Neural progenitor cell (in vitro differentiated cells): ENCODE measurements around the gene TARDBP. TPM values are rescaled to one million over a fixed set of nuclear protein-coding genes. Genes with fewer than 3 reads are reported as not detected.

ENCODE experiments used
- DNase-seq: peaks from one replicate; pipeline ENCODE4 v3.0.0-alpha.2; 2016; ENCODE audit warnings: low spot score
- H2AFZ ChIP-seq: fragments of 200-600 bp; sonication (generic); replicated peaks from 2 replicates; pipeline ENCODE4 v1.6.1; 2016; ENCODE audit warnings: antibody characterized with exemption
- H3F3A ChIP-seq: fragments of 200-600 bp; sonication (generic); 2 replicates; pipeline ENCODE4 v1.6.1; 2016; ENCODE audit warnings: antibody characterized with exemption, low read depth
- H3K27ac ChIP-seq: fragments of 200-600 bp; sonication (generic); 2 replicates; pipeline ENCODE4 v1.5.1; 2016; ENCODE audit warnings: mild to moderate bottlenecking
- H3K27me3 ChIP-seq: fragments of 200-600 bp; sonication (generic); 2 replicates; pipeline ENCODE4 v1.6.1; 2016; ENCODE audit warnings: mild to moderate bottlenecking, moderate library complexity
- H3K36me3 ChIP-seq: fragments of 200-600 bp; sonication (generic); 2 replicates; pipeline ENCODE4 v1.5.1; 2016
- H3K4me1 ChIP-seq: fragments of 200-600 bp; sonication (generic); 2 replicates; pipeline ENCODE4 v1.6.1; 2016; ENCODE audit warnings: mixed run types
- H3K4me2 ChIP-seq: fragments of 200-600 bp; sonication (generic); 2 replicates; pipeline ENCODE4 v1.6.1; 2016
- H3K4me3 ChIP-seq: fragments of 200-600 bp; sonication (generic); 2 replicates; pipeline ENCODE4 v1.5.1; 2016
- H3K79me2 ChIP-seq: fragments of 200-600 bp; sonication (generic); 2 replicates; pipeline ENCODE4 v1.6.1; 2016; ENCODE audit warnings: low read depth
- H3K9ac ChIP-seq: fragments of 200-600 bp; sonication (generic); 2 replicates; pipeline ENCODE4 v1.6.1; 2016
- H3K9me3 ChIP-seq: fragments of 200-600 bp; sonication (generic); 2 replicates; pipeline ENCODE4 v1.5.1; 2016; ENCODE audit warnings: low read depth
- H4K20me1 ChIP-seq: fragments of 200-600 bp; sonication (generic); 2 replicates; pipeline ENCODE4 v1.6.1; 2016; ENCODE audit warnings: low read depth
- H3K27ac Mint-ChIP-seq: 3 replicates; pipeline ENCODE4 v1.8.0; 2021; ENCODE audit warnings: mixed read lengths
- H3K27me3 Mint-ChIP-seq: 2 replicates; pipeline ENCODE4 v1.8.0; 2022; ENCODE audit warnings: low read depth, mild to moderate bottlenecking, inconsistent platforms, moderate library complexity, mixed read lengths; ENCODE audit not compliant: insufficient read depth
- H3K36me3 Mint-ChIP-seq: 3 replicates; pipeline ENCODE4 v1.8.0; 2021; ENCODE audit warnings: mixed read lengths
- H3K4me1 Mint-ChIP-seq: 3 replicates; pipeline ENCODE4 v1.8.0; 2021; ENCODE audit warnings: mixed read lengths
- H3K4me3 Mint-ChIP-seq: 3 replicates; pipeline ENCODE4 v1.8.0; 2021; ENCODE audit warnings: mild to moderate bottlenecking, moderate library complexity, mixed read lengths
- H3K9me3 Mint-ChIP-seq: 3 replicates; pipeline ENCODE4 v1.8.0; 2020; ENCODE audit warnings: mixed read lengths
- EZH2 ChIP-seq: fragments of 200-600 bp; sonication (generic); IDR thresholded peaks from 2 replicates; pipeline ENCODE4 v1.6.1; 2017; ENCODE audit warnings: antibody characterized with exemption, mild to moderate bottlenecking, moderate library complexity
- EZH2phosphoT487 ChIP-seq: fragments of 200-600 bp; sonication (generic); IDR thresholded peaks from 2 replicates; pipeline ENCODE4 v1.6.1; 2017; ENCODE audit warnings: antibody characterized with exemption
- total RNA-seq: library from RNA; depleted of rRNA; stranded (reverse); fragments of >200 nt; gene quantifications from 2 replicates; pipeline ENCODE4 v1.2.3, GENCODE V29; 2015; ENCODE audit warnings: low replicate concordance
- TF ChIP-seq, protein P1 (sequence below): fragments of 200-600 bp; sonication (generic); IDR thresholded peaks from 2 replicates; pipeline ENCODE4 v1.5.1; 2017; ENCODE audit warnings: antibody characterized with exemption, mild to moderate bottlenecking

TARDBP gene
- total RNA-seq, 1 donor from 2014 or later: 202 TPM

DNA sequence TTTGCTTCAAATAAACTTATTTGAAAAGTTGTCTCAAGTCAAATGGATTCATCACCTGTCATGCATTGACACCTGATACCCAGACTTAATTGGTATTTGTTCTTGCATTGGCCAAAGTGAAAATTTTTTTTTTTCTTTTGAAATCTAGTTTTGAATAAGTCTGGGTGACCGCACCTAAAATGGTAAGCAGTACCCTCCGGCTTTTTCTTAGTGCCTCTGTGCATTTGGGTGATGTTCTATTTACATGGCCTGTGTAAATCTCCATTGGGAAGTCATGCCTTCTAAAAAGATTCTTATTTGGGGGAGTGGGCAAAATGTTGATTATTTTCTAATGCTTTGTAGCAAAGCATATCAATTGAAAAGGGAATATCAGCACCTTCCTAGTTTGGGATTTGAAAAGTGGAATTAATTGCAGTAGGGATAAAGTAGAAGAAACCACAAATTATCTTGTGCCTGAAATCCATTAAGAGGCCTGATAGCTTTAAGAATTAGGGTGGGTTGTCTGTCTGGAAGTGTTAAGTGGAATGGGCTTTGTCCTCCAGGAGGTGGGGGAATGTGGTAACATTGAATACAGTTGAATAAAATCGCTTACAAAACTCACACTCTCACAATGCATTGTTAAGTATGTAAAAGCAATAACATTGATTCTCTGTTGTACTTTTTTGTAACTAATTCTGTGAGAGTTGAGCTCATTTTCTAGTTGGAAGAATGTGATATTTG lies 11.9 kb downstream of the TARDBP start:
- TF ChIP-seq EZH2: no peak
- TF ChIP-seq, protein P1, sequence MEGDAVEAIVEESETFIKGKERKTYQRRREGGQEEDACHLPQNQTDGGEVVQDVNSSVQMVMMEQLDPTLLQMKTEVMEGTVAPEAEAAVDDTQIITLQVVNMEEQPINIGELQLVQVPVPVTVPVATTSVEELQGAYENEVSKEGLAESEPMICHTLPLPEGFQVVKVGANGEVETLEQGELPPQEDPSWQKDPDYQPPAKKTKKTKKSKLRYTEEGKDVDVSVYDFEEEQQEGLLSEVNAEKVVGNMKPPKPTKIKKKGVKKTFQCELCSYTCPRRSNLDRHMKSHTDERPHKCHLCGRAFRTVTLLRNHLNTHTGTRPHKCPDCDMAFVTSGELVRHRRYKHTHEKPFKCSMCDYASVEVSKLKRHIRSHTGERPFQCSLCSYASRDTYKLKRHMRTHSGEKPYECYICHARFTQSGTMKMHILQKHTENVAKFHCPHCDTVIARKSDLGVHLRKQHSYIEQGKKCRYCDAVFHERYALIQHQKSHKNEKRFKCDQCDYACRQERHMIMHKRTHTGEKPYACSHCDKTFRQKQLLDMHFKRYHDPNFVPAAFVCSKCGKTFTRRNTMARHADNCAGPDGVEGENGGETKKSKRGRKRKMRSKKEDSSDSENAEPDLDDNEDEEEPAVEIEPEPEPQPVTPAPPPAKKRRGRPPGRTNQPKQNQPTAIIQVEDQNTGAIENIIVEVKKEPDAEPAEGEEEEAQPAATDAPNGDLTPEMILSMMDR: no peak
- no peak for TF ChIP-seq EZH2phosphoT487
- H3K27me3 Mint-ChIP-seq: peaks cover 2% of the 10 kb centered on the region
- H3K36me3 Mint-ChIP-seq: peaks cover 32% of the 10 kb centered on the region
- Histone ChIP-seq H3K4me1 (no peaks in the 10 kb centered on the region), H3K4me2 (no peak overlapping the region), H2AFZ (no peak overlapping the region), H3K79me2 (peaks cover 22% of the 10 kb centered on the region), H3K27ac (no peak overlapping the region), H3K27me3 (no peaks in the 10 kb centered on the region), H3K36me3 (peaks cover 43% of the 10 kb centered on the region), H3F3A (peaks cover 69% of the 10 kb centered on the region), H4K20me1 (peaks cover 56% of the 10 kb centered on the region), H3K9me3 (no peaks in the 10 kb centered on the region), H3K9ac (peak overlapping the region; percentile 10), H3K4me3 (no peak overlapping the region)
- no peak for DNase-seq
- no peaks in the 10 kb centered on the region for H3K9me3 Mint-ChIP-seq
- no peak overlapping the region for H3K27ac Mint-ChIP-seq
- H3K4me1 Mint-ChIP-seq: no peaks in the 10 kb centered on the region
- no peak overlapping the region for H3K4me3 Mint-ChIP-seq

DNA sequence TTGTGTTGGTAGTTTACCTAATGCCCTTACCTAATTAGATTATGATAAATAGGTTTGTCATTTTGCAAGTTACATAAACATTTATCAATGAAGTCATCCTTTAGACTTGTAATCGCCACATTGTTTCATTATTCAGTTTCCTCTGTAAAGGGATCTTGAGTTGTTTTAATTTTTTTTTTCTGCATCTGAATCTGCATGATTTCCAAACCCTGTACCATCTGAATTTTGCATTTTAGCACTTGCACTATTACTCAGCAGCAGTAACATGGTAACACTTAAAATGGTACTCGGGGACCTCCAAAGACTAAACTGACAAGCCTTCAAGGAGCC lies 12.4 kb downstream of the TARDBP start:
- TF ChIP-seq EZH2phosphoT487 (no peak), EZH2 (no peak)
- TF ChIP-seq, protein P1: no peak
- Histone ChIP-seq H2AFZ (no peak overlapping the region), H3K4me1 (no peaks in the 10 kb centered on the region), H4K20me1 (peaks cover 54% of the 10 kb centered on the region), H3K27me3 (no peaks in the 10 kb centered on the region), H3K9me3 (no peaks in the 10 kb centered on the region), H3K4me3 (no peak overlapping the region), H3F3A (peaks cover 72% of the 10 kb centered on the region), H3K4me2 (no peak overlapping the region), H3K27ac (no peak overlapping the region), H3K36me3 (peaks cover 41% of the 10 kb centered on the region), H3K9ac (peak overlapping the region; percentile 10), H3K79me2 (peaks cover 21% of the 10 kb centered on the region)
- DNase-seq: no peak
- H3K27ac Mint-ChIP-seq: no peak overlapping the region
- peaks cover 2% of the 10 kb centered on the region for H3K27me3 Mint-ChIP-seq
- peak overlapping the region; percentile 24 for H3K4me3 Mint-ChIP-seq
- no peaks in the 10 kb centered on the region for H3K9me3 Mint-ChIP-seq
- peaks cover 32% of the 10 kb centered on the region for H3K36me3 Mint-ChIP-seq
- no peaks in the 10 kb centered on the region for H3K4me1 Mint-ChIP-seq

DNA sequence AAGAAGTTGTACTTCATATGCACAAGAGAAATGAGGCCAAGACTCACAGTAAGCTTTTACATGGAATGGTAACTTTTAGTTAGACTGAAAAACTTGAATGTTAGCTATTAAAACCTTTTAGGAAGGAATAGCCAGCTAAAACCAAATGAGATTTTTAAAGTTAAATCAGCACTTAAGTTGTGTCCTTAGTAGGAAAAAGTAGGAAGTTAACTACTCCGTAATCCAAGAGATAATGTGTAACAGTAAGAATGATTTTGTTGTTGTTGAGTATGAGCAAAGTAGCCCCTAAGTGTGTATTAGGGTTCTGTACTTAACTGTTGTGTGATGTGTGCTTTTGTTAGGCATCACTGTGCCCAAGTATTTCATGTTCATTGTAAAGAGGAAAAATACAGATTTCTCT lies 13.2 kb downstream of the TARDBP start:
- peaks cover 30% of the 10 kb centered on the region for H3K36me3 Mint-ChIP-seq
- H3K79me2 ChIP-seq: peaks cover 13% of the 10 kb centered on the region
- H2AFZ ChIP-seq: no peak overlapping the region
- no peaks in the 10 kb centered on the region for H3K4me1 Mint-ChIP-seq
- no peaks in the 10 kb centered on the region for H3K27me3 ChIP-seq
- H3F3A ChIP-seq: peaks cover 73% of the 10 kb centered on the region
- peaks cover 35% of the 10 kb centered on the region for H3K36me3 ChIP-seq
- peak overlapping the region; percentile 6 for H3K27ac ChIP-seq
- H3K4me3 ChIP-seq: no peak overlapping the region
- peaks cover 48% of the 10 kb centered on the region for H4K20me1 ChIP-seq
- no peaks in the 10 kb centered on the region for H3K9me3 ChIP-seq
- H3K4me1 ChIP-seq: no peaks in the 10 kb centered on the region
- H3K9me3 Mint-ChIP-seq: no peaks in the 10 kb centered on the region
- no peak overlapping the region for H3K4me2 ChIP-seq
- H3K27me3 Mint-ChIP-seq: peaks cover 2% of the 10 kb centered on the region
- H3K27ac Mint-ChIP-seq: no peak overlapping the region
- no peak overlapping the region for H3K9ac ChIP-seq
- TF ChIP-seq EZH2 (no peak), EZH2phosphoT487 (no peak)
- TF ChIP-seq, protein P1: no peak
- DNase-seq: no peak
- no peak overlapping the region for H3K4me3 Mint-ChIP-seq
